ENCODE measurements around the gene ARHGAP32. TPM values are rescaled to one million over a fixed set of nuclear protein-coding genes. Genes with fewer than 3 reads are reported as not detected.
A peak's percentile ranks its signal among the peaks of the same experiment; 100 is the strongest.

Gene ARHGAP32
- total RNA-seq, 3 donors from 2014 or later, result 44.2 to 95.5 (median 62.0) TPM

DNA sequence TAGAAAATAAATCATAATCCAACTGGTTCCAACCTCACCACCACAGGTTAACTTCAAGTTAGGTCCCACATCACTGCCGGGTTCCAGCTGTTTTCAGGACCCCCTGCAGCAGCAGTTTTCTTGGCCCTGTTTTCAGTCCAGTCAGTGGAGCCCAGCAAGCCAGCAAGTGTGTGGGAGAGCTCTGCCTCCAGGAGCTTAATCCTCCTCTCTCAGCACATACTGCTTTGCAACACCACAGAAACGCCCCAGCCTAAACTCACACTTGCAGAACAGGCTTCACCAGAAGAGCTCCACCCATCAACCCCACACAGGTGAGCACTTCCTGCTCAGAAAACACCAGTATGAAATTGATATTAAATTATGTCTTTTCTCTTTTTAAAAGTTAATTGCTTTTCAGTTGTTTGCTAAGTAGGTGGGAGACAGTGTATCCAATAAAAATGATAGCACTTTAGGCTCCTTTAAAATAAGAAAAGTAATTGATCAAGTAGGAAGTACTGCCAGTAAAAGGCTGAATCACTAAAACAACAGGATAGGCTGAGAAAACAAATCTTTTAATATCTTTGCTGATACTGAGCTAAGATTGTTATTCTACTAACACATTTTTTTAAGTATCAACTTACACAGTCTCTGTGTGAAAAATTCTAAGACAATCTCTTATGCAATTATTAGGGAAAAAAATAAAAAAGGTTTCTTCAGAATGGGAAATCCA lies 168.0 kb downstream of the ARHGAP32 start:
- Histone ChIP-seq H3K9me3 (no peaks in the 10 kb centered on the region), H3K4me1 (ENCODE audit: low read depth) (no peaks in the 10 kb centered on the region), H3K36me3 (ENCODE audit: low read depth) (no peaks in the 10 kb centered on the region), H3K4me3 (no peak overlapping the region)
- ATAC-seq (peak; percentile 97), DNase-seq (peak; percentile 71 to 92 (median 83))
- intact Hi-C loops (cut with DNase I, micrococcal nuclease), result no loop called here
- TF ChIP-seq, protein P1, sequence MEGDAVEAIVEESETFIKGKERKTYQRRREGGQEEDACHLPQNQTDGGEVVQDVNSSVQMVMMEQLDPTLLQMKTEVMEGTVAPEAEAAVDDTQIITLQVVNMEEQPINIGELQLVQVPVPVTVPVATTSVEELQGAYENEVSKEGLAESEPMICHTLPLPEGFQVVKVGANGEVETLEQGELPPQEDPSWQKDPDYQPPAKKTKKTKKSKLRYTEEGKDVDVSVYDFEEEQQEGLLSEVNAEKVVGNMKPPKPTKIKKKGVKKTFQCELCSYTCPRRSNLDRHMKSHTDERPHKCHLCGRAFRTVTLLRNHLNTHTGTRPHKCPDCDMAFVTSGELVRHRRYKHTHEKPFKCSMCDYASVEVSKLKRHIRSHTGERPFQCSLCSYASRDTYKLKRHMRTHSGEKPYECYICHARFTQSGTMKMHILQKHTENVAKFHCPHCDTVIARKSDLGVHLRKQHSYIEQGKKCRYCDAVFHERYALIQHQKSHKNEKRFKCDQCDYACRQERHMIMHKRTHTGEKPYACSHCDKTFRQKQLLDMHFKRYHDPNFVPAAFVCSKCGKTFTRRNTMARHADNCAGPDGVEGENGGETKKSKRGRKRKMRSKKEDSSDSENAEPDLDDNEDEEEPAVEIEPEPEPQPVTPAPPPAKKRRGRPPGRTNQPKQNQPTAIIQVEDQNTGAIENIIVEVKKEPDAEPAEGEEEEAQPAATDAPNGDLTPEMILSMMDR (IDR thresholded peaks at IDR 0.05), result no peak

GRCh38 chr11:129021295-129021694 lies 170.8 kb downstream of the ARHGAP32 start:
- no peaks in the 10 kb centered on the region for H3K9me3 ChIP-seq
- ATAC-seq (peak; percentile 47), DNase-seq (no peak)
- peaks cover 2% of the 10 kb centered on the region for H3K4me1 ChIP-seq (ENCODE audit: low read depth)
- intact Hi-C loops (cut with DNase I, micrococcal nuclease), result no loop called here
- H3K4me3 ChIP-seq, result no peak overlapping the region
- TF ChIP-seq, protein P1 (IDR thresholded peaks at IDR 0.05), result no peak
- H3K36me3 ChIP-seq (ENCODE audit: low read depth), result no peaks in the 10 kb centered on the region

- H3K36me3 ChIP-seq (ENCODE audit: low read depth), result no peaks in the 10 kb centered on the region
- ATAC-seq (peak; percentile 43), DNase-seq (peak in 2 of 3 donors; percentile 38 to 54)
- H3K4me3 ChIP-seq, result no peak overlapping the region
- TF ChIP-seq, protein P1 (IDR thresholded peaks at IDR 0.05), result peak; percentile 9
- intact Hi-C loops (cut with DNase I, micrococcal nuclease), result no loop called here
- peaks cover 8% of the 10 kb centered on the region for H3K4me1 ChIP-seq (ENCODE audit: low read depth)
- no peaks in the 10 kb centered on the region for H3K9me3 ChIP-seq
Observed at GRCh38 chr11:129018991-129019390, 173.1 kb downstream of the ARHGAP32 start.

DNA sequence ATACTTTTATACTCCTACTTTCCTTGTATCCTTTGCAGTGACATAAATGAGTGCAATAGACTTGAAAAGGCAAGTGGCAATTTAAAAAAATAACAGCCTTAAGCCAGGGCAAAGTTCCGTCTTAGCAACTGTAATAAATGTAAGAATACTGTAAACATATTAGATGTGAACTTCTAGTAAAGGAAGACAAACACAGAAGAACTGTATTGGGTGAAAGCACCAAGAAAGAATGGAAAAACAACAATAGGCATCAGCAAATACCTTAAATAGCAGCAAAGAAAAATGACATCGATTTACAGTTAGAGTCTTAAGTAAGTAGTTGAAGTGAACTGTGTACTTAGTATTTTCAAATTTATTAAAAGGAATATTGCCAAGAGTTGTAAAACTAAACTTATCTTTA lies 174.0 kb downstream of the ARHGAP32 start:
- intact Hi-C loops (cut with DNase I, micrococcal nuclease), result no loop called here
- peaks cover 8% of the 10 kb centered on the region for H3K4me1 ChIP-seq (ENCODE audit: low read depth)

DNA sequence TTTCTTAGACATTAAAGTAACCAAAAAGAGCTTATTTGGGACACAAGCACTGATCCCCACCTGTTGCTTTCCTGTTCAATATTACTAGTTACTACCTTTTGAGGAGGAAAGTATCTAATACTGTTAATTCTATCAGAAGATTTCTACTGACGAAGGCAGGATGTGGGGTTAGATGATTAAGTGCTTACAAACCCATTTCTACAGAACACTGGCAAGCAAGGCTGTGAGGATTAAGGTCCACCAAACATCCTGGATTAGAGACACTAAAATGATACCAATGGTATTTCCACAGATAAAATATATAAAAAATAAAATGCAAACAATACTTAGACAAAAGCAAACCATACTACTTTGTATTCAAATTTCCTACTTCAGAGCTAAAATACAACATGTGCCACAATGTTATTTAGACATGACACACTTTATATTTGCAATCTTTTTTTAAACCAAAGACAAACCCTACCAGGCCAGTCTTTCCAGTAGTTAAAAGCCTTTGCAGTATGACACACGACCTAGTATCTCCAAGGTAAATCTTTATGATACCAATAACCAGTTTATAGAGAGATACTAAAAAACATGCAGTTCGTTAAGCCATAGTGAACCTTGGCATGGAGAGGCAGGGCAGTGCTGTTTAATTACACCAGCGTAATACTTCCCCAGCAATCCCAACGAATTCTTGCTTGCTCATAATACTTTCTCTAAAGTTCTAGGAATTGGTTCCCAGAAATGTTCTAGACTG lies 178.2 kb downstream of the ARHGAP32 start:
- Histone ChIP-seq H3K36me3 (ENCODE audit: low read depth) (no peaks in the 10 kb centered on the region), H3K4me1 (ENCODE audit: low read depth) (peaks cover 8% of the 10 kb centered on the region), H3K4me3 (no peak overlapping the region), H3K9me3 (no peaks in the 10 kb centered on the region)
- intact Hi-C loops (cut with DNase I, micrococcal nuclease), result no loop called here
- peak in 2 of 3 donors; percentile 37 to 74 for DNase-seq
- ATAC-seq, result peak; percentile 90
- TF ChIP-seq, protein P1 (IDR thresholded peaks at IDR 0.05), result no peak

More for the DNA sequence above, 174.0 kb downstream of the ARHGAP32 start:
- H3K9me3 ChIP-seq, result no peaks in the 10 kb centered on the region
- H3K4me3 ChIP-seq, result no peak overlapping the region
- TF ChIP-seq, protein P1 (IDR thresholded peaks at IDR 0.05), result no peak
- no peak for DNase-seq
- H3K36me3 ChIP-seq (ENCODE audit: low read depth), result no peaks in the 10 kb centered on the region
- peak; percentile 12 for ATAC-seq
